A549 treated with RU486 at 1 μM for 4 hours (cell line): ENCODE data around the gene MYBBP1A. TPM values are rescaled to one million over a fixed set of nuclear protein-coding genes. Genes with fewer than 3 reads are reported as not detected.

Experiments used
- total RNA-seq: library from RNA; stranded (reverse); fragments of 200-300 nt; extraction: Qiagen RNA extraction; gene quantifications from 5 replicates; pipeline ENCODE4 v1.2.3, GENCODE V29; 2022; ENCODE audit warnings: low read depth

MYBBP1A gene, protein sequence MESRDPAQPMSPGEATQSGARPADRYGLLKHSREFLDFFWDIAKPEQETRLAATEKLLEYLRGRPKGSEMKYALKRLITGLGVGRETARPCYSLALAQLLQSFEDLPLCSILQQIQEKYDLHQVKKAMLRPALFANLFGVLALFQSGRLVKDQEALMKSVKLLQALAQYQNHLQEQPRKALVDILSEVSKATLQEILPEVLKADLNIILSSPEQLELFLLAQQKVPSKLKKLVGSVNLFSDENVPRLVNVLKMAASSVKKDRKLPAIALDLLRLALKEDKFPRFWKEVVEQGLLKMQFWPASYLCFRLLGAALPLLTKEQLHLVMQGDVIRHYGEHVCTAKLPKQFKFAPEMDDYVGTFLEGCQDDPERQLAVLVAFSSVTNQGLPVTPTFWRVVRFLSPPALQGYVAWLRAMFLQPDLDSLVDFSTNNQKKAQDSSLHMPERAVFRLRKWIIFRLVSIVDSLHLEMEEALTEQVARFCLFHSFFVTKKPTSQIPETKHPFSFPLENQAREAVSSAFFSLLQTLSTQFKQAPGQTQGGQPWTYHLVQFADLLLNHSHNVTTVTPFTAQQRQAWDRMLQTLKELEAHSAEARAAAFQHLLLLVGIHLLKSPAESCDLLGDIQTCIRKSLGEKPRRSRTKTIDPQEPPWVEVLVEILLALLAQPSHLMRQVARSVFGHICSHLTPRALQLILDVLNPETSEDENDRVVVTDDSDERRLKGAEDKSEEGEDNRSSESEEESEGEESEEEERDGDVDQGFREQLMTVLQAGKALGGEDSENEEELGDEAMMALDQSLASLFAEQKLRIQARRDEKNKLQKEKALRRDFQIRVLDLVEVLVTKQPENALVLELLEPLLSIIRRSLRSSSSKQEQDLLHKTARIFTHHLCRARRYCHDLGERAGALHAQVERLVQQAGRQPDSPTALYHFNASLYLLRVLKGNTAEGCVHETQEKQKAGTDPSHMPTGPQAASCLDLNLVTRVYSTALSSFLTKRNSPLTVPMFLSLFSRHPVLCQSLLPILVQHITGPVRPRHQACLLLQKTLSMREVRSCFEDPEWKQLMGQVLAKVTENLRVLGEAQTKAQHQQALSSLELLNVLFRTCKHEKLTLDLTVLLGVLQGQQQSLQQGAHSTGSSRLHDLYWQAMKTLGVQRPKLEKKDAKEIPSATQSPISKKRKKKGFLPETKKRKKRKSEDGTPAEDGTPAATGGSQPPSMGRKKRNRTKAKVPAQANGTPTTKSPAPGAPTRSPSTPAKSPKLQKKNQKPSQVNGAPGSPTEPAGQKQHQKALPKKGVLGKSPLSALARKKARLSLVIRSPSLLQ (N-terminal part only)
- total RNA-seq, result 92.2 to 121 TPM (median 114 TPM) in 5 replicates

DNA sequence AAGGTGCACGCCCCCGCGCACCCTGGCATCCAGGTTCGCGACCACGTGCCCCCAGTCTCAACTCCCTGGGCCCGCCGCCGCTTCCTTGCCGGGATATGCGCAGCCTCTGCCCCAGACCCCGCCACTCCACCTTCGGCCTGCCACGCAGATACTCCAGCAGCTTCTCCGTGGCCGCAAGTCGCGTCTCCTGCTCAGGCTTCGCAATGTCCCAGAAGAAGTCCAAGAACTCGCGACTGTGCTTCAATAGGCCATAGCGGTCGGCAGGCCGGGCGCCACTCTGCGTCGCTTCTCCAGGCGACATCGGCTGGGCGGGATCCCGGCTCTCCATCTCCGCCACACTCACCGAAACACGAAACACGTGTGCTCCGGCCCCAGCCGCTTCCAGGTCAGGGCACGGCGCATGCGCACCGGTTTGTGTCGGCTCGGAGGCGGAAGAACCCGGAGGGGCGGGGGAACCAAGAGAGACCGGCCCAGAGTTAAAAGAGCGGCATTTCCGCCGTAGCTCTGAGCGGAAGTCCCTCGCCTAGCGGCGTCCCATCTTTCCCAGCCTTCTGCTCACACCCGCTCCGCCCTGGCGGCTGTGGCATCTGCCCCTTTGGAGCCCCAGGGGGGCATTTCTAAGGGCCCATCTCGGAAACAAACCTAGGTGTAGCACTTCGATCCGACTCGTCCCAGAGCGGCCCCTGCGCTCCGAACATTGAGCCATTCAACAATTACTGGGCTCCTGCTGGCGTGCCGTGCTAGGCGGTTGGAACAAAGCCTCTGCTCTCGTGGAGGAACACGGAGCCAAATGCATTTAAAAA, at the start of gene MYBBP1A:
Gene MYBBP1A, minus strand, starts transcription at position 388 of the 803 bp plus-strand sequence. Its CDS starts 60 bp downstream, at position 328.

DNA sequence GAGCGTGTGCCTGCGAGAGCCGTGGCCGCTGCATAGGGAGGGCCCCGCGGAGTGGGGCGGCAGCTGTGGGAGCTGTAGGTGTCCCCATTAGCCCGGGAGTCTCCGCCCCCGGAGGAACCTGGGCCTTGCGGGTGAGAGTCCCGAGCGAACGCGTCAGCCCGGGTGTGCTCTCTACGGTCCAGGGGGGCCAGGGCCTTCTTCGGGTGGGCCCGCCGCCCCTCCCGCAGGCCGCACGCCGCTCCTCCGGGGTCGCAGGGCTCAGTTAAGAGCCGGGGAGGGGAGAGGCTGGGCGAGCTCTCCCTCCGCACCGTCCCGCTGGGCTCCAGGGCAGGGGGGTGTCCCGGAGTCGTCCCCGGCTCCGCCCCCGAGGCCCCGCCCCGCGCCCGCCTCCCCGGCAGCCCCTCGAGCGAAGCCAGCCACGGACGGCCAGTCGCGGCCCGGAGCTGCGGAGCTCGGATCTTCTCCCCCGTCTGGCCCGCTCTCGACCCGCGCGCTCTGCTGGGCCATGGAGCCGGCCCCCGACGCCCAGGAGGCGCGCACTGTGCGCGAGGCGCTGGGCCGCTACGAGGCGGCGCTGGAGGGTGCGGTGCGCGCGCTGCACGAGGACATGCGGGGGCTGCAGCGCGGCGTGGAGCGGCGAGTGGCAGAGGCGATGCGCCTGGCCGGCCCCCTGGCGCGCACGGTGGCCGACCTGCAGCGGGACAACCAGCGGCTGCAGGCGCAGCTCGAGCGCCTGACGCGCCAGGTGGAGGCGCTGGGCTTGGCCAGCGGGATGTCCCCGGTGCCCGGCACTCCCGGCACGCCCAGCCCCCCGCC, 29.1 kb upstream of the MYBBP1A start, which contains the start of gene SMTNL2:
Gene SMTNL2, plus strand, starts transcription at position 429 of the 816 bp plus-strand sequence. Its CDS starts 77 bp downstream, at position 506.

DNA sequence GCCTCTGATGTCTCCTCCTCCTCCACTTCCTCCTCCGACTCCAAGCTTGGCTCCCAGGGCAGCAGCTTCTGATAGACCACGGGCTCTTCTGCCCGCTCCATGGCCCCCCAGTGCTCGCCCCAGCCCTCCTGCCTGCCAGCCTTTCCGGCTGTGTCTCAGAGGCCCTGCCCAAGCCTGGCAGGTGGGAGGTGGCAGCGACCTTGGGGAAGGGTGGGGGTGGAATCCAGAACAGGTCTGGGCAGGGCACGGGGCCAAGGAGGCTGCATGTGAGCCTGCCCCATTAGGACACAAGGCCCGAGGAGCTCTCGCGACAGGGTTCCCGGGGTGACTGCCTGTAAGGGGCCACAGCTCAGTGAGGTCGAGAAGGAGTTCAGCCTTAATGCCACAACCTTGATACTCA, 5.2 kb upstream of the MYBBP1A start, which contains the start of gene GGT6:
Gene GGT6, minus strand, starts transcription at position 157 of the 400 bp plus-strand sequence. Its CDS starts 56 bp downstream, at position 101.

DNA sequence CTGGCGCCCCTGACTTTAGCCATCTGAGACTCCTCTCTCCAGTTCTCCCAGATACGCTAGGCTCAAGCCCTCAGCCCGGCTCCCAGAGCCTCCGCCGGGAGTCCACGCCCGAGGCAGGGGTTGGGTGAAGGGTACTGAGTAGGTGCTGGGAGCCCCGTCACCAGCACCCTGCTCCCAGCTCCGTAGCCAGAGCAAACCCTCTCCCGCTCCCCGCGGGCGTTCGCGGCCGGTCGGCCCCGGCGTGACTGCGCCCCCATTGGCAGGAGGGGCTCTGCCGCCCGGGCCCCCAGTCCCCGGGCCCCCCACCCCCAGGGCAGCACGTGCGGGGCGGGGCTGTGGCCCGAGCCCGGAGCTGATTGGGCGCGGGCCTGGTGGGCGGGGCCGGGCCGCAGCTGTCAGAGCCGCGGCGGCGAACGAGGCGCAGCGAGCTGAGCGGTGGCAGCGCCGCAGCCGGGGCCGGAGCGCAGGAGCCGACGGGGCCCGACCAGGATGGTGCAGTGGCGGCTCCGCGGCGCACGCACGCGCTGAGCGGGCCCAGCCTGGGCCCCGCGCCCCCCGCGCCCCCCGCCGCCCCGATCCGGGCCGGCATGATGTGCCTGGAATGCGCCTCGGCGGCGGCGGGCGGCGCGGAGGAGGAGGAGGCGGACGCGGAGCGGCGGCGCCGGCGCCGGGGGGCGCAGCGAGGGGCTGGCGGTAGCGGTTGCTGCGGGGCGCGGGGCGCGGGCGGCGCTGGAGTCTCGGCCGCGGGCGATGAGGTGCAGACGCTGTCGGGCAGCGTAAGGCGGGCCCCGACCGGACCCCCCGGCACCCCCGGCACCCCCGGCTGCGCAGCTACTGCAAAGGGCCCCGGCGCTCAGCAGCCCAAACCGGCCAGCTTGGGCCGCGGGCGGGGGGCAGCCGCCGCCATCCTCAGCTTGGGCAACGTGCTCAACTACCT, 56.5 kb downstream of the MYBBP1A start, which contains the start of gene SPNS2:
Gene SPNS2, plus strand, starts transcription at position 421 of the 937 bp plus-strand sequence. Its CDS starts 167 bp downstream, at position 588.

Other genes starting within 250 kb of the MYBBP1A start
- 77.4 to 96.4 TPM (median 95.1 TPM) in 5 replicates for gene UBE2G1, start 188.7 kb downstream of the MYBBP1A start, total RNA-seq
- 0.31 TPM in 1 of 5 replicates, not detected in the others for gene SPNS3, start 121.4 kb downstream of the MYBBP1A start, total RNA-seq
- gene SPNS2, start 56.5 kb downstream of the MYBBP1A start, total RNA-seq, result 5.8 to 14.1 TPM (median 11.2 TPM) in 5 replicates
- 0.35 TPM in 1 of 5 replicates, not detected in the others for gene GGT6, start 5.2 kb upstream of the MYBBP1A start, total RNA-seq
- gene SMTNL2, start 29.1 kb upstream of the MYBBP1A start, total RNA-seq, result 0.32 to 1.0 TPM (median 0.53 TPM) in 5 replicates
- gene ALOX15, start 86.3 kb upstream of the MYBBP1A start, total RNA-seq, result 0.10 to 0.12 TPM in 2 of 5 replicates, not detected in the others
- 62.8 to 81.0 TPM (median 77.6 TPM) in 5 replicates for gene PELP1, start 148.8 kb upstream of the MYBBP1A start, total RNA-seq
- 48.9 to 75.6 TPM (median 63.8 TPM) in 5 replicates for gene ARRB2, start 155.2 kb upstream of the MYBBP1A start, total RNA-seq
- gene MED11, start 176.0 kb upstream of the MYBBP1A start, total RNA-seq, result 39.1 to 46.0 TPM (median 44.8 TPM) in 5 replicates
- 0.47 to 0.89 TPM (median 0.56 TPM) in 5 replicates for gene ZMYND15, start 184.4 kb upstream of the MYBBP1A start, total RNA-seq
- 13.8 to 20.0 TPM (median 17.9 TPM) in 5 replicates for gene CXCL16, start 184.5 kb upstream of the MYBBP1A start, total RNA-seq
- gene TM4SF5, start 216.5 kb upstream of the MYBBP1A start, total RNA-seq, result 0.41 to 1.1 TPM (median 0.82 TPM) in 5 replicates
- 0.35 to 1.5 TPM (median 1.1 TPM) in 5 replicates for gene VMO1, start 231.0 kb upstream of the MYBBP1A start, total RNA-seq
- gene GLTPD2, start 233.6 kb upstream of the MYBBP1A start, total RNA-seq, result 0.14 to 0.15 TPM in 2 of 5 replicates, not detected in the others
- 461 to 534 TPM (median 480 TPM) in 5 replicates for gene PSMB6, start 240.8 kb upstream of the MYBBP1A start, total RNA-seq